Activated gamma-delta T cell treated with anti-CD3 and anti-CD28 coated beads, Interleukin-2, amount 50 U/mL, for 16 hours (primary cell): ENCODE results near the gene WNT5A.

ENCODE experiments used
- DNase-seq: peaks from one replicate; pipeline ENCODE4 v3.0.0-alpha.2; 2020; ENCODE audit warnings: low read depth

Gene WNT5A

DNA sequence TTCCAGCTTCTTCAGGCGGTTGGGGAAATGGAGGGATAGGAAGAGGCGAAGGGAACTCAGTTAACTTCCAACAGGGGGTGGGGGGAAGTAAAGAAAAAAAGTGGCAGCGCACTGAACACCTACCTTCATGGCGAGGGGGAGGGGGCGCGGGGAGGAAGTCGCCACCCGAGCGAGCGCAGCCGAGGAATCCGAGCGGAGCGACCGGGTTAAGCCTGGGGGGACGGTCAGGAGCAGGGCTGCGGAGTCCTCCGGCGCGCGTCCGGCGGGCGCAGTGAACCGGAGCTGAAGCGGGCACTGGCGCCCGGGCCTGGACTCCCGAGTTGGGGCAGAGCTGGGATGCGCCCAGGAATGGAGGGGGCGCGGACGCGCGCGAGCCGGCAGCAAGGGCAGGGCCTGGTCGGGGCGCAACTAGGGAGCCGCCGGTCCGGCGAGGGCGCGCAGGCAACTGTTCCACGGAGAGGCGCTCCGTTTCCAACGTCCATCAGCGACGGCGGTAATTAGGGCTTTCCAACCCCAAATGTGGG is at the start of gene WNT5A:
Gene WNT5A (minus strand): TSS at position 450 of the 524 bp plus-strand sequence. CDS start 321 bp downstream, at position 129.
- no peak for DNase-seq

DNA sequence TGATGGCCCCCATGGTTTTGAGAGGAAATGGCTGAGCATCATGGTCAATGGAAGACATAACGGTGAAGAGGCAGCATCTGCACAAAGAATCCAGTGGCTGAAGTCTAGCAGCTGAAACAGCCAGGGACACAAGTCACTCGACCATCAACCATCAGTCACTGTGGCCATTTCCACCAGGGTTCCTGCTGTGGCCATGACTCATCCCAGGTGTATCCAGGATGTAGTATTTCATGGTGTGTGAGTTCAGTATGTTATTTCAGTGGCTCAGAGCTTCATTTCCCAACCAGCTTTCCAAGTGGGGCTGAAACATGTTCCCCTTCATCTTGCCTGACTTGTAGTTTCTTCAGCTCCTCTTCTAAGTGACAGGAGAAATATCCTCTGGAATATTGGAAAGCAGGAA is 47.8 kb upstream of the WNT5A start:
- no peak for DNase-seq

DNA sequence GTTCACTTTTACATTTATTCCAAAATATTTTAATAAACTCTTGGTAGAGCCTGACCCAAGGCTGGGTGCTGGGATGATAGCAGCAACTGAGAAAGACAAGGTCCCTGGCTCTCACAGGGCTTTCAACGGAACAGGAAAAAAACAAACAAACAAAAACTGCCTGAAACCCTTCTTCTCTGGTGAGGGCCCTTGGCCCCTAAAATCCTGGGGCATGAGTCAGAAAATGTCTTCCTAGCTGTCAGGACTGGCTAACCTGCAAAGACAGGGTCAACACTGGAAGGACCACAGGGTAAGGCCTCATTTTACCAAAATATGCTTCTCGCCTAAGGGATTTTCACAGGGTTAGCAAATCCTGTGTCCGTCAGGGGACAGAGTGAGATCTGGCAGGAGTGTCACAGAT is 45.7 kb upstream of the WNT5A start:
- DNase-seq: no peak

- DNase-seq: no peak
These were observed 44.2 kb upstream of the WNT5A start for GRCh38 chr3:55531321-55531720.

- DNase-seq: no peak
These were observed 40.3 kb upstream of the WNT5A start for GRCh38 chr3:55527361-55527760.

GRCh38 chr3:55526332-55527030 is 39.4 kb upstream of the WNT5A start:
- DNase-seq: no peak

DNA sequence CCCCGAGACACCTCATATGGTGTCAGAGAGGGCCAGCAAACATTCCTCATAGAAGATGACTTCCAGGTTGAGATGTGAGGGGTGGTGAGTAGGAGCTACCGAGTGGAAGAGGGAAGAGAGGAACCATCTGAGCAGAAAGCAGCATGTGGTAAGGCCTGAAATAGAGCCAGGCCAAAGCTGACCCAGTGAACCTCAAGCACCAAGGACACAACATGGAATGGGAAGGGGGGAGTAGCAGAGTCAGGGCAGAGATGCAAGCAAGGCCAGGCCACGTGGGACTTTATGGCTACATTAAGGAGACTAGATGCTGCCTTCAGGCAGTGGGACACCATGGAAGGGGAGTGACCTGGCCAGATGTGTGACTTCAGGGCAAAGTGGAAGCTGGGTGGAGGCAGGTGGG is 38.3 kb upstream of the WNT5A start:
- no peak for DNase-seq

DNA sequence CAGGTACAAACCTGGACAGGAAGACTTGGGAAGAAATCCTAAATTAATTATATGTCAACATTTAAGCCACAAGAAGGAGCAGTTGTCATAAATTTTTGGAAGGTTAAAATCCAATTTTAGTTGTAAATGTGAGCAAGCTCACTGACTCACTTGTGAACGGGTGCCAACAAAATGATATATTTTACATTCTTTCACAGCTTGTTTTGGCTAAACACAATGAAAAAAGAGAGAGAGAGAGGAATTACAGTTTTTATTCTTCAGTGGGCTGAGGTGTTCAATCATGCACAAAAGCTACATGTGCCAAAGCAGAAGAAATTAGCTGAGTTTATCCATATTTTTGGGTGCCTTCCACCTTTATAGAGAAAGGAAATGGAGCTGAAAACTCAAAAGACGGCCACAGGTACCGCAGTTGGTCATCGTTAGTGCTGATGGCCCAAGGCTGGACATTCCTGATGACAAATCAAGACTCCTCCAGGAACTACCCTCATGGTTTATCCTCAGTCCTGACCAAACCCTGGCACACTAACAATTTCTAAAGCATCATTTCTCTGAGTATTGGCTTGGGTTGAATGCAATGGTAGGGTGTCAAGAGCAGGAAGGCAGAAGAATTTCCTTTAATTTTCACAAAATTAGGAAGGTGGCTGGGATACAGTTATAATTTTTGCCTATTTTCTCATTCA is 37.6 kb upstream of the WNT5A start:
- DNase-seq: no peak

DNA sequence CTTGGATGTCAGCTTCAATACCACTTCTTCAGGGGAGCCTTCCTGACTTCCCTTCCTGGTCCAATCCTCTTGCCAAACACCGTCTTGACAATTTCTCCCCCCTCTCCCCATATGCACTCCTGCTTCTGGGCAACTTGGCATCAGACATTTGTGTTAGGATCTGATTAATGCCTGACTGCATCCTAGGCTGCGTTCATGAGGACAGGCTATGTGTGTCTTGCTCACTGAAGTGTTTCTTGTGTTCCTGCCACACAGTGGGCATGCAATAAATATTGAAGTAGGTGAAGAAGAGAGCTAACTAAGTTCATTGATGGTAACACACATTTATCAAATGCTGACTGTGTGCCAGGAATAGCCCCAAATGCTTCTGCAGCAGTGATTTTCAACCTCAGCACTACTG is 36.4 kb upstream of the WNT5A start:
- DNase-seq: no peak

DNA sequence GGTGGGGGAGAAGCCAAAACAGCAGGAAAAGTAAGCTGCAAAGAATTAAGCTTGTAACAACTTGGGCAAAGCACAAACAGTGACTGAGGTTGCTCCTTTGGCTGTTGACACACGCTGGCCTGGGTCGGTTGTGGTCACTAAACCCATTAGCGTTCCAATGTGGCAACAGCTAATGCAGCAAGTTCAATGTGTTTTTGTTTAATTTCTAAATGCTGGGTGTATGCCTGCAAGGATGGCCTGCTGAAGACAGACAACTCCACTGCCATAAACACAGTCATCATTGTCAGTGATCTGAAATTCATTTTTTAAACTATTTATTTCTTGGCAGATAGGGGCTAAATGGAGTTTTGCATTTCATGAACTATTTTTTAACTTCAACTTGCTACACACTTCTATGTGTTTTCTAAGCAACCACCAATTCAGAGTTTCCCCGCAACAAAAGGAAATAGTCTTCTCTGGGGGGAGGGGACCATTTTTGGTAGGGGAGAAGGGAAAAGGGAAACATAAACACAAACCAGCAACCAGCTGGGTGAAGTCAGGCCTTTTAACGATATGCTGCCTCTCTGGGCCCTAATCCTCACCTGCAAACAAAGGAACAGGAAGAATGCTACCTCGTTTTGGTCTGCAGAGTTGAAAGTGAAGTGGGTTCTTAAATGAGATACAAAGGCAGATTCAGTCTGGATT is 34.8 kb upstream of the WNT5A start:
- DNase-seq: no peak

GRCh38 chr3:55521064-55521737 is 34.1 kb upstream of the WNT5A start:
- DNase-seq: no peak

DNA sequence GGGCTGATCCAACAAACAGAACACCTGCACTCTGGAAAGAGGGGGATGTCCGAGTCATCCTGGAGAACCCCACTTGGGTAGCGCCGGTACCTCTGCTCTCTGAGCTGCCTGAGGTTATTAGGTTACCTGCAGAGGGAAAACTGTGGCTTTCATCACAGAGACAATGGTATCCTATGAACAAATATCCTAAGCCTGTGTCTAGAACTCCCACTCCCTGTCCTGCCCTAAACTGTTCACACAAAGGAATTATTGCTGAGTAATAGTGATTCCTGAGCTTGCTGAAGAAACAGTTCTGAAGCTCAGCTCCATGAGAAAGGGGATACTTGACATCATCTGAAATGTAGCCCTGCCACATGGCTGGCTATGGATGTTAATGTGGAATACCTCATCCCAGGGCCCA is 31.9 kb upstream of the WNT5A start:
- DNase-seq: no peak

GRCh38 chr3:55518451-55518850 is 31.3 kb upstream of the WNT5A start:
- DNase-seq: no peak

DNA sequence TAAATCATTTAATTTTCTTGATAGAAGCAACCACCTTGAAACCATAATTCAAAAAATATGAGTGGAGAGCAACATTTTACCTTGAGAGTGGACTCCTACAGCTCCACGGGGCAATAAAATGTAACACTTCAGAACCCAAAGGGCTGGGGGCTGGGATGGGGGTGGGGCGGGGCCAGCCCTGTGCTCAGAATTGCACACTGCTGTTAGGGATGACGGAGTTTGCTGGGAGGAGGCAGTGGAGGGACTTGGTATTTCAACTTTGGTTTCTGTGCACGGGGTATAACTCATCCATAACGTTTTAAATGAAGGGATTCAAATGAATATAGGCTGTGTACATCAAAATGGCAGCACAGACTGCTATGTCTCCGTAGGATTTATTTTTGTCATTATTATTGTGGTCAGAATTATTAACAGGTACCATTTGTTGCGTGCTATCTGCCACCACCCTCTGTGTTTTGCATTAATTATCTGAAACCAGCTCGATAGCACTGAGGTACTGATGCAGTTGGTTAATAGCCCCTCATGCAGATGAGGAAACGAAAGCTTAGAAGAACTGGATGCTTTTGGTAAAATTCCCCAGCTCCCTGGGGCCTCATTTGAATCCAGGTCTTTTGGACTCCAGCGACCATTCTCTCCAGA is 29.4 kb upstream of the WNT5A start:
- DNase-seq: no peak

DNA sequence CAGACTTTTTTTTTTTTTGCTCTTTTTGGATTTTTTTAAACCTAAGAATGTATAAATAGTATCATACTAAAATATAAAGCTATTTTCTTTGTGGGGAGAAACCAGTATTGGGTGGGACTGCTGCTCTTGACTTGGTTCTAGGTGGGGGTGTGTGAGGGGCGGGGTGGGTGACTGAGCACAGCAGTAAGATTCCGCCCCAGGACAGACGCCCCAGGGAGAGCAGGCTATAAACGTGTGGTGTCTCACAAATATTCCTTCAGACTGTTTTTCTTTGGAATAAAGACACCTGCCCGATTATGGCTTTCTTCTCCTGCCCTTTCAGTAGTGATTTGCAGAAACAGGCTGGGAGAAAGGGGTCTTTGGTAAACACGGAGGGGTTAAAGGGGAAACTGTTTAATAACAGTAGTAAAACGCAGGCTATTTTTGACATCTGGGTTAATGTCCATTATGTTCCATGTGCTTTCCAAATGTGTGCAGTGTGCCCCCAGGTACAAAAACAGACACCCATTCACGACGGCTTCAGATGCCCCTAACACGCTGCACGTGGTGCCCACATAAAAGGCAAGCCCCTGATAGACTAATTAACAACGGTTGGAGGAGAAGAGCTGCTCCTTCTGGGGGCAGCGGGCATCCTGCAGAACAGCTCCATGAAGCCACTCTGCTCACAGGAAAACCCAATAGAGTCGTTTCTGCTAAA is 28.6 kb upstream of the WNT5A start:
- DNase-seq: no peak

DNA sequence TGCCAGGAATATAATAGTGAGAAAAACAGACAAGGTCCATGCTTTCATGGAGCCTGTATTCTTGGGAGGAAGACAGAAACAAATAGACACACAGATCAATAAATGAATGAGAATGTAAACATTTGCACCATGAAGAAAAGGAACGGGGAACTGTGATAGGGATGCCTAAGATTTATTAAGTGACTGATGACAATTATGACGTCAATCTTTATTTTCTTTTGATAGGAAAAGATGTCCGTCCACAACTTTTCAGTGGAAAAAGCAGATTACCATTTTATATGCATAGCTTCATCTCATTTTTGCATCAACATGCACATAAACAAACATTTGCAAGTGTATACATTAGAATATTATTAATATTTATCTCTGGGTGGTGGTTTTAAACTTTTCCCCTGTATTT is 27.9 kb upstream of the WNT5A start:
- no peak for DNase-seq

DNA sequence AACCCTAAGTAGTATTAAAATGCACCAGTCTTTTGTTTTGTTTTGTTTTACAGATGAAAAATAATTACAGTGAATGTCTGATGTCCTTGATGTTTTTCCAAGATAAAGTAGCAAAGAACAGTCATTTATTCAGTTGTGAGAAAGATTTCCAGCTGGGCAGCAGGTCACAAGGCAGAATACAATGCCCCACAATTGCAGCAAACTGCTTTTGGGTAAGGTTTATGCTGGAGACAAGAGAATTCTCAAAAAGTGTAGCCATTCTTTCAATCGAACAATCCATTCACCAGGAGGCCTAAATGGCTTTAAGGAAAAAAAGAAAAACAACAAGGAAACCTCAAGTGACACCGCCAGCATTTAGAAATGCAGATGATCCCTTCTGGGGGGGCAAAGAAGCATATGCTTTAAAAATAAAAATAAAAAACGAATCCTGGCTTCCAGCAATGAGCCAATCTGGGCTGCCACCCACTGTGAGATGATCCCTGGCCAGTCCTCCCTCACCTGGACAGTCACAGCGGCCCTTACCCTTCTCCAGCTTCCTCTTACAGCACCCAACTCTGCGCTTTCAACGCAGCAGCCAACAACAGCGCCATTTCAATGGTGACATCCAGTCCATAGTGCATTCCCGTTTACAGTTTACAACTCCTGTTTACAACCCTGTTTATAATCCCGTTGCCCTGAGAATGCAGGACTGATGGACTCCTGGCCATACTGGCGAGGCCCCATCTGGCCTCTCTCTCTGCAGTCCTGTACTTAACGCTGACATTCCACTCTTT is 25.7 kb upstream of the WNT5A start:
- DNase-seq: no peak

DNA sequence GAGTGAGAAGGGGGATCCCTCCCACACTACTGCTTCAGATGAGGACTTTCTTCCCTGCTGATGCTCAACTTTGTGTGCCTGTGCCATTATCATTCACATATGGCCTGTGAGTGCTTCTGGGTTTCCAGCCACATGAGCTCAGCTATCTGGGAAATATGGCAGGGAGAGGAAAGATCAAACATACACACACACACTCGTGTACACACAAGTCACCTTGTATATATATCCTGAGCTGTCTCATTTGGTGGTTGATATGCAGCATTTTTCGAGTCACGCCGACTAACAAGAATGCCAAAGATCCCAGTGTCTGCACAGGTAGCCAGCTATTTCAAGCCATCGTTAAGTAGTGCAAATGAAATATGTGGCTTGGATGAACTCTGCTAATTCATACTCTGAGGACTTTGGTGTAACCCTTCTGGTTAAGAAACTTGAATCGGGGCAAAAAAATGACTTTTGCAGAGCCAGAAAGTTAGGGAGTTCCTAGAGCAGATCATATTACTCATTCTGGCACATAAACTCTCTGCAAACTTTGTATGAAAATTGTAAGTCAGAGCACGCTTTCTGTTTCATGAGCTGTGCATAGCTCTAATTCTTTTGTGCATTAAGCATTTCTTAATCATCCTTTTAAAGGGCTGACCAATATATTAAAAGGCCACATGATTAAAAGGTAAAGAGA is 24.9 kb upstream of the WNT5A start:
- DNase-seq: no peak

DNA sequence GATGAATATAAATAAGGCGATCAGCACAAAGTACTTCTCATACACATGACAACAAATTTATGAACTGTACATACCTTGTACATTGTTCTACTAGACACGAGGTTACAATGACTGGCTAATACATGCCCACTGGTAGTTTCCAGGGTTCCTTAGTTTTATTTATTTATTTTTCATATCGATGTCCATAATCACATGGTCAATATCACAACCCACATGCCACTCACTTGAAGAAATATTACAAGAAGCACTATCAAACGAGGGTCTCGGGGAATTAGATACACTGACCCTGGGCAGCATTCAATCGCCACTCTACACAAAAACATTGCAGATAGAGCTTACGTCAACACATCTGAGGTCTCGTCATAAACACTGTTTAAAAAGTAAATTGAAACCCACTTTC is 21.2 kb upstream of the WNT5A start:
- no peak for DNase-seq

DNA sequence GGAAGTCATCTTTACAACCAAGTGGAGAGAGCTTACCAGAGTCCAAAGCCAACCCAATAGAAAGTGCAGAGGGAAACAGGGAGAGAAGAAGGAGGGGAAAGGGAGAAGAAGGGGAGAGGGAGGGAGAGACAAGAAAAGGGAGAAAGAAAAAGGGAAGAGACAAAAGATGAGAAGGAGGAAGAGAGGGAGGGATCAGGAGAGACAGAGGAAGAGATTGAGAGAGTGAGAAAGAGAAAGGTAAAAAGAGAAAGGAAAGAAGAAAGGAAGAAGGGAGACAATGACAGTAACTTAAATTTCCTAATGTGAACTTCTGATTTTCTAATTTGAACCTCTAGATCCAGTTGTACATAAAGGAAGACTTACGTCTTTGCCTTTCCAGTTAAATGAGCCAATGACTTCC is 20.7 kb upstream of the WNT5A start:
- DNase-seq: no peak
